AG04449 (cell line): ENCODE data around the gene OTUD3.

Source experiments
- CTCF ChIA-PET: fragments of 350-600 bp; formaldehyde crosslinking; extraction: SDS; loops from one replicate; lab custom pipeline; 2021; ENCODE audit warnings: antibody characterized with exemption; lab: Yijun Ruan, JAX
- POLR2A ChIA-PET: fragments of 400-600, 350-600 bp; formaldehyde crosslinking; extraction: SDS; loops from one replicate; lab custom pipeline; 2020; ENCODE audit warnings: antibody characterized with exemption, inconsistent platforms; lab: Yijun Ruan, JAX
- DNase-seq: peaks from one replicate; pipeline ENCODE4 v3.0.0-alpha.2; 2010; ENCODE audit warnings: low read depth, low spot score
- H3K4me3 ChIP-seq: 2 replicates; pipeline ENCODE4 v1.5.1; 2011; ENCODE audit warnings: low read depth, mild to moderate bottlenecking, control low read depth, low read length
- CTCF ChIP-seq: IDR thresholded peaks from one replicate; pipeline ENCODE4 v1.5.1; 2011; ENCODE audit warnings: mild to moderate bottlenecking, moderate library complexity, low read length, control low read depth, inconsistent platforms; ENCODE audit not compliant: insufficient read depth; ENCODE audit errors: missing control alignments

OTUD3 gene

DNA sequence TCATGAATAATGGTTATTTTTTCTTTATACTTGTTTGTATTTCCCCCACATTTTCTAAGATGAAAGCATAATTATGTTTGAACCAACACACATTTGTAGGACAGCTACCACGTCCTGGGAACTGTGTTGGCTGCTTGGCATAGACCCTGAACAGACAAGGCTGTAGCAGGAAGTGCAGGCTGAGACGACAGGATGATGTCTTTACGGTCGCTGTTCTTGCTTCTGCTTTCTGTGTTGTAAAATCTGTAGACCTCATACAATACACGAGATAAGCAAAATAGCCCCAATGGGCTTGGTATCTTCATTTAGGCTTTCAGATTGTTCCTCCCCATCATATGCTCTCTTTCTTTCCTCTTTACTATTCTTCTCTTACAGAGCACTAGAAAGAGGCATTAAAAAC lies 23.3 kb upstream of the OTUD3 start:
- H3K4me3 ChIP-seq: no peak overlapping the region
- CTCF ChIA-PET: interaction anchor here (0.6 kb wide), 1 partner anchor 24 kb away, joined by 3 read pairs; the partner anchor contains the start of gene OTUD3
- POLR2A ChIA-PET: no interaction called here
- no peak for TF ChIP-seq CTCF
- no peak for DNase-seq

DNA sequence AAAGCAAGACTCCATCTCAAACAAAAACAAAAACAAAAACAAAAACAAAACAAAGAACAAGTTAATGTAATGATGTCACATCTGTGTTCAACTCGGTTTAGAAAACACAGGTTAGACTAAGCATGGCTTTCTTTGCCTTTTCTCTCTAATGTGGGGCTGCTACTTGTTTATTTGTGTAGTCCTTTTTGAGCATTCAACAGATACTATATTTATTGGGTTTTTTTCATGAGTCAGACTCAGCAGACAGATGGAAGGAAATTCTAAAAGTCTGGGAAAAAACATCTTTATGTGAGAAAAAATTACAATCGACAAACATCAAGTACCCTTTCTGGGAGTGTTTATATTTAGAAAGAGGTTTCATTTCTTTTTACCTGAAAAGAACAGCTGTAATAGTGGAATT lies 22.3 kb upstream of the OTUD3 start:
- TF ChIP-seq CTCF: no peak
- POLR2A ChIA-PET: no interaction called here

DNA sequence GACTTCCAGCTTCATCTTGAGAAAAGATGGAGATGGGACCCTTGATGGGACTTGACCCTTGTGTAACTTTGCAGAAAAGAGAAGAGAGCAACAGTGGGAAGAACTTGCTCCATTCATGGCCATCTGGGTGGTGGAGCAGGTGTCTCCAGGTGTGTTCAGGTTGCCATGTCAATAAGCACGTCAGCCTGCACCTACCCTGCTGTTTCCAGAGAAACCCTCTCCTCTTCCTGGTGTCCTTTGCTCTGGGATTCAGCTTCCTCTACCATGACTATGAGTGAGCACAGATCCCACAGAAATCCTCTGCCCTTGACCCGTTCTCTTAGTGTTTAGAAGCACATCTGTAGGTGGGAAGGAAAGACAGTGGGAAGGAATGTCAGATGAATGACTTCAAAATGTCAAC lies 21.8 kb upstream of the OTUD3 start:
- POLR2A ChIA-PET: no interaction called here
- H3K4me3 ChIP-seq: no peak overlapping the region
- no peak for DNase-seq
- CTCF ChIA-PET: interaction anchor here (1.2 kb wide), 1 partner anchor 100 kb away, joined by 3 read pairs; no protein-coding TSS in a partner anchor
- no peak for TF ChIP-seq CTCF

More for the DNA sequence above, 22.3 kb upstream of the OTUD3 start:
- no peak overlapping the region for H3K4me3 ChIP-seq
- CTCF ChIA-PET: interaction anchor here (1.2 kb wide), 1 partner anchor 100 kb away, joined by 3 read pairs; no protein-coding TSS in a partner anchor
- DNase-seq: no peak

- CTCF ChIA-PET: interaction anchor here (0.7 to 1.9 kb wide), 5 partner anchors 9 to 146 kb away, joined by 3 to 11 read pairs (median 4); partner anchors contain the start of gene OTUD3
- no peak overlapping the region for H3K4me3 ChIP-seq
- POLR2A ChIA-PET: no interaction called here
- no peak for DNase-seq
- no peak for TF ChIP-seq CTCF
Observed at GRCh38 chr1:19861034-19861433, 21.2 kb upstream of the OTUD3 start.

- POLR2A ChIA-PET: no interaction called here
- CTCF ChIA-PET: interaction anchor here (0.7 to 1.9 kb wide), 6 partner anchors 10 to 200 kb away, joined by 3 to 11 read pairs (median 4); partner anchors contain the start of gene OTUD3
Observed at GRCh38 chr1:19861842-19862530, 20.2 kb upstream of the OTUD3 start.

DNA sequence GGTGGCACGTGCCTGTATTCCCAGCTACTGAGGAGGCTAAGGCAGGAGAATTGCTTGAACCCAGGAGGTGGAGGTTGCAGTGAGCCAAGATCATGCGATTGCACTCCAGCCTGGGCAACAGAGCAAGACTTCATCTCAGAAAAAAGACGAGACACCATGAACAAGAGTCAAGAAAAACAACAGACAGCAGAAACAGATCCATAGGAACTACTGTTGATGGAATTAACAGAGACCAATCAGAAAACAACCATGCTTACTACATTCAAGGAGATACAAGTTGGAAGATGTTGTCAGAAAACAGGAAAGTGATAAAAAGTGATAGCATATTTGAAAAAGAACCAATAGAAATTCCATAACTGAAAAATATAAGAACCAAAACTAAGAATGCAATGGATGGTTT lies 19.3 kb upstream of the OTUD3 start:
- CTCF ChIA-PET: no interaction called here
- H3K4me3 ChIP-seq: no peak overlapping the region
- no peak for DNase-seq
- no peak for TF ChIP-seq CTCF
- POLR2A ChIA-PET: no interaction called here

More at GRCh38 chr1:19861842-19862530, 20.2 kb upstream of the OTUD3 start:
- DNase-seq: no peak
- TF ChIP-seq CTCF: no peak
- no peak overlapping the region for H3K4me3 ChIP-seq
